D721Med (cell line): ENCODE data around the gene ZNF181.

Source experiments
- DNase-seq: peaks from one replicate; pipeline ENCODE4 v3.0.0; 2011; ENCODE audit warnings: low spot score; ENCODE audit not compliant: insufficient read length
- FAIRE-seq: peaks from 2 replicates; lab custom pipeline; 2011; peaks lifted over from hg19 to GRCh38; lab: Jason Lieb, UNC
- CTCF ChIP-seq: IDR thresholded peaks from 2 replicates; pipeline ENCODE4 v1.5.1; 2012; ENCODE audit warnings: mild to moderate bottlenecking, control low read depth; ENCODE audit not compliant: insufficient read depth; ENCODE audit errors: missing control alignments

ZNF181 gene

GRCh38 chr19:34757441-34757840 is 23.4 kb downstream of the ZNF181 start:
- FAIRE-seq (no peak), DNase-seq (no peak)

GRCh38 chr19:34759218-34759917 is 25.3 kb downstream of the ZNF181 start:
- DNase-seq (no peak), FAIRE-seq (no peak)
- TF ChIP-seq CTCF: no peak

More at GRCh38 chr19:34757441-34757840, 23.4 kb downstream of the ZNF181 start:
- no peak for TF ChIP-seq CTCF

- FAIRE-seq (no peak), DNase-seq (no peak)
These were observed 32.3 kb downstream of the ZNF181 start for GRCh38 chr19:34766386-34766785.

DNA sequence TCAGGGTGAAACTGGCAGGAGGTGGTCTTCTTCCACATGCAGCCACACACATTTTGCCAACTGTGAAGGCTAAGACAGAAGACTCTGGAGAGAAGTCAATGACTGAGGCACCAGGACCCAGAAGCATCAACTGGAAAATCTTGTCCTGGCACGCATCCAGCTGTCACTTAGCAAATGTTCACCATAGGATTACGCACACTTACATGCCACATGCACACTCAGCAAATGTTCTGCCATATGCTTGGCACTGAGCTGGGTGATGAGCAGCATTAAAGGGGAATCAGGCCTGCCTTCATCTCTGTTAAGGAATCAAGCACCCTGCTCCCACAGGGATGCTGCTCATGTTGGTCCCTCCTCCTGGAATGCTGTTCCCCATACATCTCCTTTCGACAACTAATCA is 33.9 kb downstream of the ZNF181 start:
- no peak for TF ChIP-seq CTCF
- FAIRE-seq: no peak

More at GRCh38 chr19:34766386-34766785, 32.3 kb downstream of the ZNF181 start:
- TF ChIP-seq CTCF: no peak

DNA sequence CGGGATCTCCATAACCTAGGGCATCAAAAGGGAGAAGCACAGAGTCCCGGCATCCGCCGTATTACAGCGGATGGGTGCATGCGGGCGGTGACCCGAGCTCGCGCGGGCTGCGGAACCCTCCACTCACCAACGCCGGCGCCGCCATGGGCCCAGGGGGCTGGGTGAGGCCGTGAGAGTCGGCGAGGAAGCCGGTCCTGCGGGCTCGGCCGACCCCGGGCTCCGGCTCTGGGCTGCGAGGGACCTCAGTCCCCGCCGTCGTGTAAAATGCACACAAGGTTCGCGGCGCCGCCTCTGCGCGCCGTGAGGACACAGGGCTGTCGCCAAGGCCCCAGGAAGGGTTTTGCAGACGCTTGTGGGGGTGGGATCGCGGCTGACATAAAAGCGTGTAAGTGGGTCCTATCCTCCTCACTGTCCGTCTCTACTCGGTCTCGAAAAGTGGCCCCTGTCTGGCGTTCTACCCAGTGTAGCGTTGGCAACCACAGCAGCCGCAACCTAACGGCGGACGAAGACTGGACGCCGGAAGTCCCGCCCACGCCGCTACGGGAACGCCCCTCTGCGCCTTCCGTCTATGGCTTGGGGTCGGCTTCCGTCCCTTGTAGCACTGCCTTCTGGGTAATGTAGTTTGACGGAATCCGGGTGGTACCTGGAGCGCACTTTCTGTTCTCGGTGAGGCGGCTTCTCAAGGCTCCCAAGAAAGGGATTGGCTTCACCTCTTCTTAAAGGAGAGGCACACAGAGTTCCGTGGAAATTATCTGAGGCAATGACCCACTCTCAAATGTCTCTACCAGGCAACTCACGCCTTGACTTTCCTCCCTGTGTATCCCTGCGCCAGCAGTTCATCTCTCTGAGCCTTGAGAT is 38.9 kb downstream of the ZNF181 start, which contains the start of gene ZNF599:
ZNF599 (minus strand) TSS at position 519 of the 858 bp plus-strand sequence; CDS start at position 145, 374 bp downstream.
- no peak for TF ChIP-seq CTCF
- peak; percentile 42 for DNase-seq
- FAIRE-seq: no peak

More for the DNA sequence above, 33.9 kb downstream of the ZNF181 start:
- DNase-seq: no peak

GRCh38 chr19:34773555-34773864 is 39.5 kb downstream of the ZNF181 start:
- FAIRE-seq (no peak), DNase-seq (no peak)
- no peak for TF ChIP-seq CTCF

DNA sequence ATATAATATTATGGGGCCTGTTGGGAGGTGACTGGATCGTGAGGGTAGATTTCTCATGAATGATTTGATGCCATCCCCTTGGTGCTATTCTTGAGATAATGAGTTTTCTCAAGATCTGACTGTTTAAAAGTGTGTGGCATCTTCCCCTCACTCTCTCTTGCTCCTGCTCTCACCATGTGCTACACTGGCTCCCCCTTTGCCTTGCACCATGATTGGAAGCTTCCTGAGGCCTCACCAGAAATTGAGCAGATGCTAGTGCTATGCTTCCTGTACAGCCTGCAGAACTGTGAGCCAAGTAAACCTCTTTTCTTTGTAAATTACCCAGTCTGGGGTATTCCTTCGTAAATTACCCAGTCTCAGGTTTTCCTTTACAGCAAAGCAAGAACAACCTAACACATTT is 40.8 kb downstream of the ZNF181 start:
- DNase-seq (no peak), FAIRE-seq (no peak)
- no peak for TF ChIP-seq CTCF
